Measurements from ENCODE around the gene NUPR1. TPM values are rescaled to one million over a fixed set of nuclear protein-coding genes. Genes with fewer than 3 reads are reported as not detected.

The NUPR1 gene
- polyA plus RNA-seq, 1 donor from 2014 or later: not detected

GRCh38 chr16:28526201-28527099, 12.3 kb downstream of the NUPR1 start:
- peaks cover 5 to 7% (median 5%) of the 10 kb centered on the region in 3 donors for H3K4me1 Mint-ChIP-seq
- no peaks in the 10 kb centered on the region for H3K36me3 Mint-ChIP-seq
- no peaks in the 10 kb centered on the region for H3K9me3 Mint-ChIP-seq
- peaks cover 6% of the 10 kb centered on the region for H3K27me3 Mint-ChIP-seq
- H3K27ac Mint-ChIP-seq: no peak overlapping the region
- H3K4me3 Mint-ChIP-seq: peak overlapping the region in 1 of 4 donors; percentile 6

DNA sequence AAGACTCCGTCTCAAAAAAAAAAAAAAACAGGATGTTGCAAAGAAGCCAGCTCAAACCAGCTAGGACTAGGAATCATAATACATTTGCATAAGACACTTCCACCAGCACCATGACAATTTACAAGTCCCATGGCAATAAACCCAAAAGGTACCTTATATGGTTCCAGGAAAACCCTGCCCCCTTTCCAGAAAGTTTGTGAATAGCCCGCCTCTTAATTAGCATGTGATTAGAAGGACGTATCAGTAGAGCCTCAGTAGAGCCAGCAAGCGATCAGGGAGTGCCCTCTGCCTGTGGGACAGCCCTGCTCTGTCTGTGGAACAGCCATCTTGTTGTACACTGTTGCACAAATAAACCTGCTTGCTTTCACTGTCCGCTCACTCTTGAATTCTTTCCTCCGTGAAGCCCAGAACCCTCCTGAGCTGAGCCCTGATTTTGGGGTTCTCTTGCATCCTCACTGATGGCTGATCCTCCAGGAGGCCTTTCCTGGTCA, 14.0 kb downstream of the NUPR1 start:
- peak overlapping the region in 1 of 4 donors; percentile 32 for H3K4me3 Mint-ChIP-seq
- H3K27ac Mint-ChIP-seq: peak overlapping the region in 1 of 3 donors; percentile 83
- no peaks in the 10 kb centered on the region for H3K9me3 Mint-ChIP-seq
- peaks cover 5 to 7% (median 5%) of the 10 kb centered on the region in 3 donors for H3K4me1 Mint-ChIP-seq
- no peaks in the 10 kb centered on the region for H3K36me3 Mint-ChIP-seq
- peaks cover 6% of the 10 kb centered on the region for H3K27me3 Mint-ChIP-seq

DNA sequence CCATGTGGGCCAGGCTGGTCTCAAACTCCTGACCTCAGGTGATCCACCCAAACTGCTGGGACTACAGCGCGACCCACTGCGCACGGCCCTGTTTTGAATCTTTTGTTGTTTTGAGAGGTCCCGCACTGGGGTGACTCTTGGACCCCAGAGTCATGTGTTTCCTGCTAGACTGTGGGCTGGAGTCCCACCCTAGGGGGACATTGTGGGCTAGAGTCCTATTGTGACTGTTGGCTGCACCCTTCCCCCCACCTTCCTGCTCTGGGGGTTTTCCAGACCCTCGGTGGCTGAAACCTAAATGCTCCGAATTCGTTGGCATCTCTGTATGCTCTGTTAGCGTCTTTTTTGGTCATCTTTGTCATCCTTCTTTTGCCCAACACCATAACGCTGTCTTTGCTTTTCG, 16.0 kb downstream of the NUPR1 start:
- no peak overlapping the region for H3K27ac Mint-ChIP-seq

DNA sequence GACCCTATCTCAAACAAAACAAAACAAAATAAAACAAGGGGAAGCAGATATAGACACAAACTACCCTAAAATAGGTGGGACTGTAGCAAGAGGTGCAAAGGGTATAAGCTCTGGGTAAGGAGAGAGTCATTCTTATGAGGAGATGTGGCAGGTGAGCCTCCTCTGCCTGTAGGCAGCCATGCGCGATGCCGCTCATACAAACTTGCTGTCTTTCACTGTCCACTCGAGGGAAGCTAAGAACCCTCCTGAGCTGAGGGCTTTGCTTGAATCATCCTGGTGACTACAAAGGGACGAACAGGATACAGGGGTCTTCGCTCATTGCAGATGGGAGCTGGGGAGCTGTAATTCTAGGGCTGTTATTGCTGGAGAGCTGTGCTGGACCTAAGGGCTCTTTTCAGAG, 17.3 kb downstream of the NUPR1 start:
- H3K27ac Mint-ChIP-seq: no peak overlapping the region
- H3K4me1 Mint-ChIP-seq: peaks cover 5 to 10% (median 5%) of the 10 kb centered on the region in 3 donors
- peaks cover 8% of the 10 kb centered on the region for H3K27me3 Mint-ChIP-seq

More for the DNA sequence above, 16.0 kb downstream of the NUPR1 start:
- peaks cover 5 to 7% (median 5%) of the 10 kb centered on the region in 3 donors for H3K4me1 Mint-ChIP-seq
- no peaks in the 10 kb centered on the region for H3K9me3 Mint-ChIP-seq
- H3K36me3 Mint-ChIP-seq: no peaks in the 10 kb centered on the region
- no peak overlapping the region for H3K4me3 Mint-ChIP-seq
- H3K27me3 Mint-ChIP-seq: peaks cover 5% of the 10 kb centered on the region

GRCh38 chr16:28520672-28521071, 18.1 kb downstream of the NUPR1 start:
- H3K36me3 Mint-ChIP-seq: no peaks in the 10 kb centered on the region
- no peak overlapping the region for H3K4me3 Mint-ChIP-seq
- no peak overlapping the region for H3K27ac Mint-ChIP-seq
- peaks cover 8% of the 10 kb centered on the region for H3K27me3 Mint-ChIP-seq
- peaks cover 5 to 10% (median 5%) of the 10 kb centered on the region in 3 donors for H3K4me1 Mint-ChIP-seq
- H3K9me3 Mint-ChIP-seq: no peaks in the 10 kb centered on the region

More for the DNA sequence above, 17.3 kb downstream of the NUPR1 start:
- H3K4me3 Mint-ChIP-seq: no peak overlapping the region
- H3K9me3 Mint-ChIP-seq: no peaks in the 10 kb centered on the region
- H3K36me3 Mint-ChIP-seq: no peaks in the 10 kb centered on the region

- Mint-ChIP-seq H3K4me1 (peaks cover 0 to 3% (median 1%) of the 10 kb centered on the region in 3 donors), H3K36me3 (peaks cover 2% of the 10 kb centered on the region), H3K4me3 (no peak overlapping the region), H3K9me3 (no peaks in the 10 kb centered on the region), H3K27me3 (peaks cover 6% of the 10 kb centered on the region), H3K27ac (no peak overlapping the region)
Measured at GRCh38 chr16:28514246-28514645, 24.5 kb downstream of the NUPR1 start.

DNA sequence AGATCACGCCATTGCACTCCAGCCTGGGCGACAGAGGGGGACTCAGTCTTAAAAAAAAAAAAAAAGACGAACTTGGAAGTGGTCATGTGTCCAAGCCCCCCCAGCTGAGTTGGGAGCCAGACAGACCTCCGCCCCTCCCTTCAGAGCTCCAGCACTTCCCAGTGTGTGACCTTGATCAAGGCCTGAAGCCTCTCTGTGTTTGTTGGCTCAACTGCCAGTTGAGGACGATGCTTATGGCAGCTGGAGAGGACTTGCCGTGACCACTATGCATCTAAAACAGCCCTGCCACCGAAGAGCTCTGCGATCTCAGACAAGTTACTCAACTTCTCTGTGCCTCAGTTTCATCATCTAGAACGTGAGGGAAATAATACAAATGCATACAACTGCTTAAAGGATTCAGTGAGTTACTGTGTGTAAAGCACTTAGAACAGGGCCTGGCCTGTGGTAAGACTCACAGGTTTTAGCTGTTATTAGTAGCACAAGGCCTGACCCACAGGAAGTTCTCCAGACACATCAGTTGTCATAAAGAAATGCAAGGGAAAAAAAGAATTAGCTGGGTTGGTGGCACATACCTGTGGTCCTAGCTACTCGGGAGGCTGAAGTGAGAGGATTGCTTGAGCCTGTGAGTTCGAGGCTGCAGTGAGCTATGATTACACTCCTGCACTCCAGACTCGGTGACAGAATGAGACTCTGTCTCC, 25.1 kb downstream of the NUPR1 start:
- peaks cover 2% of the 10 kb centered on the region for H3K36me3 Mint-ChIP-seq
- H3K27me3 Mint-ChIP-seq: peaks cover 6% of the 10 kb centered on the region
- no peak overlapping the region for H3K4me3 Mint-ChIP-seq
- no peak overlapping the region for H3K27ac Mint-ChIP-seq
- H3K9me3 Mint-ChIP-seq: no peaks in the 10 kb centered on the region
- H3K4me1 Mint-ChIP-seq: peaks cover 0 to 3% (median 1%) of the 10 kb centered on the region in 3 donors

GRCh38 chr16:28511801-28512789, 26.7 kb downstream of the NUPR1 start:
- Mint-ChIP-seq H3K4me3 (no peak overlapping the region), H3K27ac (no peak overlapping the region), H3K4me1 (peaks cover 8 to 11% (median 11%) of the 10 kb centered on the region in 3 donors), H3K27me3 (peaks cover 6% of the 10 kb centered on the region), H3K9me3 (no peaks in the 10 kb centered on the region), H3K36me3 (peaks cover 2% of the 10 kb centered on the region)

- peaks cover 8% of the 10 kb centered on the region for H3K27me3 Mint-ChIP-seq
- no peaks in the 10 kb centered on the region for H3K9me3 Mint-ChIP-seq
- H3K4me1 Mint-ChIP-seq: peaks cover 14 to 18% (median 14%) of the 10 kb centered on the region in 3 donors
- H3K36me3 Mint-ChIP-seq: peaks cover 2% of the 10 kb centered on the region
- no peak overlapping the region for H3K4me3 Mint-ChIP-seq
- H3K27ac Mint-ChIP-seq: no peak overlapping the region
Measured at GRCh38 chr16:28511031-28511430, 27.7 kb downstream of the NUPR1 start.

DNA sequence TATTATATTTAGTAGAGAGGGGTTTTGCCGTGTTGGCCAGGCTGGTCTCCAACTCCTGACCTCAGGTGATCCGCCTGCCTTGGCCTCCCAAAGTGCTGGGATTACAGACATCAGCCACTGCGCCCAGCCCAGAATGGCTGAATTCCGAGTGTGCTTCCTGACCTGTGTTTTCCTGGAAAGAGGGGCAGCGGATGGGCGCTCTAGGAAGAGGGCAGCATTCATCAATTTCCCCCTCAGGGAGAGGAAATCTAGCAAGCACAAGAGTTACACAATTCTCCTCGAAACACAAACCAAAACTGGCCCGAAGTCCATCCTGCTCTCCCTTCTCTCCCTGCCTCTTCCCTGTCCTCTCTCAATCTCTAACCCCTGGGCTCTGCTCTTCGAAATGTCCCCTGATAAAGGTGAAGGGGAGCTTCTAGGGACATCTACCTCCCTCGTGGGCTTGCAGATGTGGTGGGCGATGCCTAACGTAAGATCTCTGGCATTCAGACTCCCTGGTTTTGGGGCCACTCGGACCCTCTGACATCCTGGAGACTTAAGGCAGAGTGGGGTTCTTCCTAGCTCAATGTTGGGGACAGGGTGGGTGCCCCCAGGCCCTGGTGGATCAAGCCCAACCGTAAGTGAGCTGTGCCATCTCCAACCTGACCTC, 33.2 kb downstream of the NUPR1 start:
- Mint-ChIP-seq H3K4me1 (peaks cover 15 to 19% (median 18%) of the 10 kb centered on the region in 3 donors), H3K9me3 (no peaks in the 10 kb centered on the region), H3K27me3 (peaks cover 8% of the 10 kb centered on the region), H3K4me3 (no peak overlapping the region), H3K36me3 (peaks cover 1% of the 10 kb centered on the region), H3K27ac (peak overlapping the region in 1 of 3 donors; percentile 41)

DNA sequence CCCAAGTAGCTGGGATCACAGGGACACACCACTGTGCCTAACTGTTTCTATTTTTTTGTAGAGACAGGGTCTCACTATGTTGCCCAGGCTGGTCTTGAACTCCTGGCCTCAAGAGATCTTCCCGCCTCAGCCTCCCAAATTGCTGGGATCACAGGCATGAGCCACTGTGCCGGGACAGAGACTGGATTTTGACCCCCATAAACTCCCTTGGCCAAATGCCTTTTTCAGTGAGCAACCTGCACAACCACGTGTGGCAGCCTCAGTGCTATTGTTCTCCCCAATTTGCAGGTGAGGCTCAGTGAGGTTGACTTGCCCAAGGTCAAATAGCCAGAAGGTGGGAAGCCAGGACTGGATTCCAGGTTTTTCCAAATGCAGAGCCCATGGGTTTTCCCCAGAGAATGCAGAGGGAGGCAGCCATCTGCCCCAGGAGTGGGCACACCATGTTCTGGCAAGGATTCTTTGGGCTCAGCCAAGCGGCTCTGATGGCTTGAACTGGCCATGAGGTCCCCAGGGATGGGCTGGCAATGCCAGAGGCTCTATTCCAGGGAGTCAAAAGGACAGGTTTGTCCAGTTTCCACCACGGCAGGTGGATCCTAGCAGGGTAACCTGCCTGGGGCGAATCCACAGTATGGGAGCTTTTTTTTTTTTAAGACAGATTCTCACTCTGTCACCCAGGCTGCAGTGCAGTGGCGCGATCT, 33.9 kb downstream of the NUPR1 start:
- Mint-ChIP-seq H3K27me3 (peaks cover 8% of the 10 kb centered on the region), H3K36me3 (no peaks in the 10 kb centered on the region), H3K4me1 (peaks cover 19 to 27% (median 24%) of the 10 kb centered on the region in 3 donors), H3K9me3 (no peaks in the 10 kb centered on the region), H3K27ac (no peak overlapping the region), H3K4me3 (no peak overlapping the region)

- H3K4me3 Mint-ChIP-seq: no peak overlapping the region
- no peak overlapping the region for H3K27ac Mint-ChIP-seq
- no peaks in the 10 kb centered on the region for H3K36me3 Mint-ChIP-seq
- H3K4me1 Mint-ChIP-seq: peaks cover 19 to 28% (median 28%) of the 10 kb centered on the region in 3 donors
- H3K27me3 Mint-ChIP-seq: peaks cover 8% of the 10 kb centered on the region
- no peaks in the 10 kb centered on the region for H3K9me3 Mint-ChIP-seq
Measured at GRCh38 chr16:28503470-28504259, 35.1 kb downstream of the NUPR1 start.

DNA sequence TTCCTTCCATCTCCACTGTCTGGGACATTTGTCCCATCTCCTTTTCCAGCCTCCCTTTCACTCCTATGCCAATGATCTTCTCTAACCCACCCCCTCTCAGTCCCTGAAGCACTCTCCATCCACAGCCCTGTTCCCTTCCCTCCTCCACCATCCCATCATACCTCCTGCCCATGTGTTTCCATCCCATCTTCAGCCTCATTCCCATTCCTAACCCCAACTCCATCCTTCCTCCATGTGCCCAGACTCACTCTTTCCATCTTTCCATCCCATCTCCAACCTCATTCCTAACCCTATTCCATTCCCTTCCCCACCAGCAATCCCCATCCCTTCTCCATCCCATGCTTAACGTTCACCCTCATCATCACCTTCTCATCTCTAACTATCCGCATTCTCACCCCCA, 36.5 kb downstream of the NUPR1 start:
- Mint-ChIP-seq H3K36me3 (no peaks in the 10 kb centered on the region), H3K27ac (no peak overlapping the region), H3K9me3 (no peaks in the 10 kb centered on the region), H3K27me3 (peaks cover 4% of the 10 kb centered on the region), H3K4me1 (peaks cover 9 to 21% (median 19%) of the 10 kb centered on the region in 3 donors), H3K4me3 (no peak overlapping the region)

Measured in IgD-negative memory B cell (primary cell).